Myocyte (in vitro differentiated cells): ENCODE data around the gene BLTP3B. TPM values are rescaled to one million over a fixed set of nuclear protein-coding genes. Genes with fewer than 3 reads are reported as not detected.
"Not testable (repeated sequence)": the region's sequence is repeated elsewhere in the genome, so short reads cannot be mapped to it uniquely, and the experiment has no call there.

Experiments used
- DNase-seq: peaks from one replicate; pipeline ENCODE4 v3.0.0-alpha.2; 2012; ENCODE audit warnings: low read depth
- polyA plus RNA-seq: library from polyadenylated mRNA; unstranded; fragments of >200 nt; gene quantifications from one replicate; pipeline ENCODE4 v1.2.1, GENCODE V29; 2012; ENCODE audit warnings: missing spikeins
- total RNA-seq: library from RNA; depleted of rRNA; stranded (reverse); fragments of >200 nt; gene quantifications from 2 replicates; pipeline ENCODE4 v1.2.3, GENCODE V29; 2014

Gene BLTP3B, protein sequence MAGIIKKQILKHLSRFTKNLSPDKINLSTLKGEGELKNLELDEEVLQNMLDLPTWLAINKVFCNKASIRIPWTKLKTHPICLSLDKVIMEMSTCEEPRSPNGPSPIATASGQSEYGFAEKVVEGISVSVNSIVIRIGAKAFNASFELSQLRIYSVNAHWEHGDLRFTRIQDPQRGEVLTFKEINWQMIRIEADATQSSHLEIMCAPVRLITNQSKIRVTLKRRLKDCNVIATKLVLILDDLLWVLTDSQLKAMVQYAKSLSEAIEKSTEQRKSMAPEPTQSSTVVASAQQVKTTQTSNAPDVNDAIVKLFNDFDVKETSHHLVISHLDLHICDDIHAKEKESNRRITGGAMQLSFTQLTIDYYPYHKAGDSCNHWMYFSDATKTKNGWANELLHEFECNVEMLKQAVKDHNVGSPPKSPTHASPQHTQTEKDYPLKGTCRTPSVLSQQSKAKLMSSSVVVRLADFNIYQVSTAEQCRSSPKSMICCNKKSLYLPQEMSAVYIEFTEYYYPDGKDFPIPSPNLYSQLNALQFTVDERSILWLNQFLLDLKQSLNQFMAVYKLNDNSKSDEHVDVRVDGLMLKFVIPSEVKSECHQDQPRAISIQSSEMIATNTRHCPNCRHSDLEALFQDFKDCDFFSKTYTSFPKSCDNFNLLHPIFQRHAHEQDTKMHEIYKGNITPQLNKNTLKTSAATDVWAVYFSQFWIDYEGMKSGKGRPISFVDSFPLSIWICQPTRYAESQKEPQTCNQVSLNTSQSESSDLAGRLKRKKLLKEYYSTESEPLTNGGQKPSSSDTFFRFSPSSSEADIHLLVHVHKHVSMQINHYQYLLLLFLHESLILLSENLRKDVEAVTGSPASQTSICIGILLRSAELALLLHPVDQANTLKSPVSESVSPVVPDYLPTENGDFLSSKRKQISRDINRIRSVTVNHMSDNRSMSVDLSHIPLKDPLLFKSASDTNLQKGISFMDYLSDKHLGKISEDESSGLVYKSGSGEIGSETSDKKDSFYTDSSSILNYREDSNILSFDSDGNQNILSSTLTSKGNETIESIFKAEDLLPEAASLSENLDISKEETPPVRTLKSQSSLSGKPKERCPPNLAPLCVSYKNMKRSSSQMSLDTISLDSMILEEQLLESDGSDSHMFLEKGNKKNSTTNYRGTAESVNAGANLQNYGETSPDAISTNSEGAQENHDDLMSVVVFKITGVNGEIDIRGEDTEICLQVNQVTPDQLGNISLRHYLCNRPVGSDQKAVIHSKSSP (N-terminal part only)
- total RNA-seq: 38.5 and 43.2 TPM in 2 replicates
- polyA plus RNA-seq: 7.3 TPM

DNA sequence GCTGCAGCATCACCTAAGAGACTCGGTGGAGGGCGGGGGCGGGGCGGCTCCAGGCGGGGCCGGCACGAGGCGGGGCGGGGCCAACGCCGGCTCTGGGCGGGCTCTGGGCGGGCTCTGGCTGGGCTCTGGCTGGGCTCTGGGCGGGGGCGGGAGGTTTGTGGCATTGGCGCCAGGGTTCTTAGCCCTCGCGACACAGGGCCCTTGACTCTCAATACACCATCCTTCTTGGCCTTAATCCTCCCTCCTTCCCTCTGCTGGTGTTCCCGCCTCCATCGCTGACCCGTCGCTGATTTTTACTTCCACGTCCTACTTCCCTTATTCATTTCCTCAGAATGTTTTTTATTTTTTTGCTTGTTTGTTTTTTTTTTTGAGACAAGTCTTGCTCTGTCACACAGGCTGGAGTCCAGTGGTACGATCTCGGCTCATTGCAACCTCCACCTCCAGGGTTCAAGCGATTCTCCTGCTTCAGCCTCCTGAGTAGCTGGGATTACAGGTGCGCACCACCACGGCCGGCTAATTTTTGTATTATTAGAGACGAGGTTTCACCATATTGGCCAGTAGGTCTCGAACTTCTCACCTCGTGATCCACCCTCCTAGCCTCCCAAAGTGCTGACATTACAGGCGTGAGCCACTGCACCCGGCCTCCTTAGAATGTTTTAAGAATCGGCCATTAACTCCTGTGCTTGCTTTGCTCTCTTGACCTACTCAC, at the start of gene BLTP3B:
Gene BLTP3B (minus strand): TSS at position 24 of the 709 bp plus-strand sequence. CDS start 239 bp downstream, outside the sequence.
- peak; percentile 86 for DNase-seq

DNA sequence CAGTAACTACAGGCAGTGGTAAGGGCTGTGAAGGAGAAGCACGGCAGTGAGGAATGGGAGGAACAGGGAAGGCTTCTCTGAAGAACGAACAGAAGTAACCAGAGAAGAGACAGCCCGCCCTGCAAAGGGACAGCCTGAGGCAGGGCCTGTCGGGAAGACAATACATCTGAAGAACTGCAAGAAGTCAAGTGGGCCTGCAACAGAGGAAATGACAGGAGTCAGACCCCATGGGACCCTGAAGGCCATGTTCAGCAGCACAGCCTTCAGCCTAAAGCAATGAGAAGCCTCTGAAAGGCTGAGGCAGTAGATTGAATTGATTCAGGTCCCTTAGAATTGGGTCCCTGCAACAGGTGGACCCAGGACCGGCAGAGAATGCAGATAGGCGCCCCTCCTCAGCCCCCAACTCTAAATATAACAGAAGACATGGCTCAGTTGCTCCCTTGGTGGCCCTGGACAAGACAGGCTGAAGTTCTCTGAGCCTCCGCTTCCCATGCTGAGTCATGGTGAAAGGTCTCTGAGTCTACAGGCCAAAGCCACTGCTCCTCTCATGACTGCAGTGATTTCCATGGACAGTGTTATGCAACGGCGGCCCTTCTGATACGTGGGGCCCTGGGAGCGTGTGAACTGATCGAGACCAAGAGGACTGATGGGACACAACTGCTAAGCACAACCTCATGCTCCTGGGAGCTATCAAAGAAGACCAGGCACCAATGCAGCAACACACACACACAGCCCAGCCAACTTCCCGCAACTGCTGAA, 47.1 kb upstream of the BLTP3B start:
- DNase-seq: no peak

DNA sequence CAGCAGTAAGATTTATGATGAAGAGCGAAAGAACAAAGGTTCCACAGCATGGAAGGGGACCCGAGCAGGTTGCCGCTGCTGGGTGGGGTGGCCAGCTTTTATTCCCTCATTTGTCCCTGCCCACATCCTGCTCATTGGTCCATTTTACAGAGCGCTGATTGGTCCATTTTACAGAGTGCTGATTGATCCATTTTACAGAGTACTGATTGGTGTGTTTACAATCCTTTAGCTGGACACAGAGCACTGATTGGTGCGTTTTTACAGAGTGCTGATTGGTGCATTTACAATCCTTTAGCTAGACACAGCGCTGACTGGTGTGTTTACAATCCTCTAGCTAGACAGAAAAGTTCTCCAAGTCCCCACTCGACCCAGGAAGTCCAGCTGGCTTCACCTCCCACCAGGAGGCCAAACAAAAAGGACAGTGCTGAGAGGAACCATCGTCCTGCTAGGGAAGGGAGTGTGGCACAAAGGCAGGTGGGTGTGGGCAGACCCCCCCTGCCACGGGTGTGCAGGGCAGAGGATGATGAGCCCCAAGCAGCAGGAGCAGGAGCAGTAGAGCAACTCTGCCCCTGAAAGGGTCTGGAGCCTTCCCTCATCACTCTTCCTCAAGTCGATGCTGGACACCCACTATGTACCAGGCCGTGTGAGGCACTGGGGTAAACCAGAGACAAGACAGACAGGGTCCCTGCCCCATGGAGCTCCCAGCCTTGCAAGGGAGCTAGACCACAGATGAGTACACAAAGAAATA, 46.4 kb upstream of the BLTP3B start:
- DNase-seq: not testable (repeated sequence)

DNA sequence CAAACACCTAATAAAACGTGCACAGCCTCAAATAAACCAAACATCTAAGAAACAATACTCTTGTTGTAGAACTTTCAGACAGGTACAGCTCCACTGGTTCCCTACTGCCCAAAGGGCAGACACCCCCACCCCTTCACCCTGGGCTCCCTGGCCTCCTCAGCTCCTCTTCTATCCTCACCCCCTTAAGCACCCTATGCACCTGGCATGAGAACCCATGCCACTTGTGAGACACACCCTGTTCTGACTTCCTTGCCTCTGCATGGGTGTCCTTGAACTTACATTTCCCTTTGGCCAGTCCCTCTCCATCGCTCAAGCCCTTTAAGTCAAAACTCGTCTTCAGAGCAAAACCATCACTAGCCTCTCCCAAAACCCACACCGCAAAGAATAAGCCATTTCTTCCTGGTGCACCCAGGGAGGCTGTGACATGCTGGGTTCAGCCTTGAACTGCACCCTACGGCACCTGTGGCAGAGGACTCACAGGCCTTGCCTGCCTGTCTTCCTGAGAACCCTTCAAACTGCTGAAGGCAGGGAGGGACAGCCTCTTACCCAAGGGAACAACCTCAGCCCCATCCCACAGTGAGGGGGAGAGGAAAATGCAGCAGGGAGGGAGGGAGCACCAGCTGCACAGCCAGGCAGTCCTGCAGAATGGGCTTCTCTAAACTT, 45.3 kb upstream of the BLTP3B start:
- DNase-seq: no peak

DNA sequence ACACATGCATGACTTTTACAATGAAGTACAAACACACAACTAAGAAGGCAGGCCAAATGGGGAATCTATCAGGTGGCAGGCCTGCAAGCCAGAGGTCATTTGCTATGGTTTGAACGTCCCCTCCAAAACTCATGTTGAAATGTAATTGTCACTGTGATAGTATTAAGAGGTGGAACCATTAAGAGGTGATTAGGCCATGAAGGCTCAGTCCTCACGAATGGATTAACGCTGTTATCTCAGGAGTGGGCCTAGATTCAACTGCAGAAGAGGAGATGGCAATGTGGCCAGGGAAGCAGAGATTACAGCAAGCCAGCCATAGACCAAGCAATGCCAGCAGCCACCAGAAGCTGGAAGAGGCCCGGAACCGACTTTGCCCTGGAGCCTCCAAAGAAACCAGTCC, 44.4 kb upstream of the BLTP3B start:
- no peak for DNase-seq

DNA sequence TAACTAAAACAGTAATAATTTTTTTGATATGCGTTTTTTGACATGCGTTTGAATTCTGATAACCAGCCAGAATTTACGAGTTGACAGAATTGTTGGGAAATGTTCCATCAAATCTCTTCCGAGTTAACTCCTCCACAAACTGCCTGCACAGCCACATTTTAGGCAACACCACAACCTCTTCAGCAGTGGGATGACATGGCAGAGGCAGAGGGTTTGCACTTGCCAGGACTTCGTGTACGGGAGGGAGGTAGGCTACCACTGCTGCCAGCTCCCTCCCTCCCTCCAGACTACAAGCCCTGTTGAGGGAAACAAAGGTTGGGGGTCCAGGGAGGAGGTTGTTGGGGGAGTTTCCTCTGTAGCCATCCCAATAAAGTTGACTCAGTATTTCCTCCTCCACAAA, 43.4 kb upstream of the BLTP3B start:
- no peak for DNase-seq

DNA sequence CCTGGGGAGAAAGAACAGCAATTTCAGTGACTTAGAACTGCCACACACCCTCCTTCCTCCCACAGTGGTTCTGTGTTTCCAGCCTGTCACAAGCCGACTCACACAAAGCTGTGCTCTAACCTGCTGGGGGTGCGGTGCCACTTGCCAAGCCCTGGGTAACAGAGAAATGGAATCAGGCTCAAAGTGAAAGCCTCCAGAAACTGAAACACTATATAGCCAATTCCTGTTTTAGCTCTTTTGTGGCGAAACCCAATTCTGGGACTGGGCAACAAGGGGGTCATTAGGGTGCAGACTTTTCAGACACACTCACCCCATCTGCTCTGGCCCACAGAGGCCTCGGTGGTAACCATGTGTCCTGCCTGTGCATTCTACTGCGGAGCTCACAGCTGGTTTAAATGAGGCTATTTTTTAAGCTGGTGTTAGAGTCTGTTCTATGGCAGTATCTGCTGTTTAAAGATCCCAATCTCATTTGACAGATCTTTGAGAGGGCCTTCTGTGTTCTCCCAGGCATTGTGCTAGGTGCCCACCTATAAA, 42.8 kb upstream of the BLTP3B start:
- peak; percentile 18 for DNase-seq

DNA sequence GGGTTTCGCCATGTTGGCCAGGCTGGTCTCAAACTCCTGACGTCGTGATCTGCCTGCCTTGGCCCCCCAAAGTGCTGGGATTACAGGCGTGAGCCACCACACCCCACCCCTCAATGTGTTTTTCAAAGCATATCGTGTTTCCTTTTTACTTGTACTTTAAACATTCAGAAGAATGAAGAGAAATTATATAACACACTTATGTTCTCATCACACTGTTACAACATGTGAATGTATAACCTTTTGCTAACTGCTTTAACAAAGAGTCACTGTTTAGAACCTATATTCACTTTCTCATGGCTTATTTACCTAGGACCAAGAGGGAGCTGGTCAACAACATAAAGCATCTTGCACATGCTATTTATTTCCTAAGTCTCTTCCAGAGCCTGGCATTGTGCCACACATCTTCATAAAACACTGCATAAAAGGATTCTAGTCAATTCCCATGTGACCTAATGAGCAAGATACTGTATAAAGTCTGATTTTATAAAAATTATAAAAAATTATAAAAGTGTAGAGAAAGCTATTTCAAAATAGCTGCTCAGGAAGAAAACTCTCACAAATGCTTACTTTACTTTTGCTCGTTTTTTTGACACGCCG, 42.0 kb upstream of the BLTP3B start:
- peak; percentile 8 for DNase-seq

DNA sequence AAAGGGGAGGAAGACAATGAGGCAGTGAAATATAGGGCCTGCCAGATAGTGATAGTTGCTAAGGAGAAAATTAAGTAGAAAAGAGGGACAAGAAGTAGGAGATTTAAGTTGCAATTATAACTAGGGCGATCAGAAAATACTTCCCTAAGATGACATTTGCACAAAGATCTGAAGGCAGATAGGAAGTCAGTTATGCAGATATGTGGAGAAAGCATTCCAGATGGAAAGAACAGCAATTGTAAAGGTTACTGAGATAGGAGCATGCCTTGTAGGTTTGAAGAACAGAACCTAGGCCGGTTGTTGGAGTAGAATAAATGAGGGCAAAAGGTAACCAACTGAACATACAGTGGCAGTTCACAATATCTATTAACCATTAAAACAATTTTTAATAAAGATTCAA, 36.6 kb upstream of the BLTP3B start:
- no peak for DNase-seq

DNA sequence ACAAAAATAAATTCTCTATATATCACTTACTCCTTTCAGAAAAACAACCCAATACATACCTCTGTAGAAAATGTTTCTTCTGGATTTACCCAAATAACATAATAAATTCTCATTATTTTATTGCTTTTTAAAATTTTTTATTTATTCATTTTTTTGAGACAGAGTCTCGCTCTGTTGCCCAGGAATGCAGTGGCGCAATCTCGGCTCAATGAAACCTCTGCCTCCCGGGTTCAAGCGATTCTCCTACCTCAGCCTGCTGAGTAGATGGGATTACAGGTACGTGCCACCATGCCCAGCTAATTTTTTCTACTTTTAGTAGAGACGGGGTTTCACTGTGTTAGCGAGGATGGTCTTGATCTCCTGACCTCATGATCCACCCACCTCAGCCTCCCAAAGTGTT, 33.8 kb upstream of the BLTP3B start:
- DNase-seq: not testable (repeated sequence)

DNA sequence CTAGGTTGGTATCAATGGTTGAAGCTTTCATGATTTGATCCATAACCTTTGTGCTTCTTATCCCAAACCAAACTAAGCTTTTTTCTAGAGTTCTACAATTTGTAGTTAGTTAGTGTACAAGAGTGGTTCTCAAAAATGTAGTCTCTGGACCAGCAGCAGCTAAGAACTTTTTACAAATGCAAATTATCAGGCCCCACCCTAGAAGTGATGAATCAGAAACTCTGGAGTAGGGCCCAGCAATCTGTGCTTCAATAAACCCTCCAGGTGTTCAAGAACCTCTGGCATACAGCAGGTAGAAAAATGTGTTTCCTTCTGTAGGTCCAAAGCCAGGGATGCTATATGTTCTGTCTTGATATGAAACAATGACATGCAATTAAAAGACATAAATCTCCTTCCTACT, 31.8 kb upstream of the BLTP3B start:
- DNase-seq: no peak

DNA sequence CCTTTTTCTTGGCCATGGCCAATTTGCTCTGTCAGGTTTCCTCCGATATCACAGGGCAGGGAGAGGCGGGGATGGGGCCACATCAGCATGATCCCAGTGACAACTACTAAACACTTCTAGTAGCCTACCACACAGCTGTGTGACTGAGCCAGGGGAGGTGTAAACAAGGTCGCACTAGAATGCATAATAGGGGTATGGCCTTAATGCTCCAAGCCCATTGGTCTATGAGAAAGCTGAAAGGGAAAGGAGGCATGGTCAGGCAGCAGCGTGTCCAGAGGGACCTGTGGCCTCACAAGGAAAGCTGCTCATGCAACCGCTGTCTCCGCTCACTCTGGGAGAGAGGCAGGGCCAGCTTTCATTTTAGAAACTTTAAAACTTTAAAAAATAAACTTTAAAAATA, 30.4 kb upstream of the BLTP3B start:
- DNase-seq: no peak

DNA sequence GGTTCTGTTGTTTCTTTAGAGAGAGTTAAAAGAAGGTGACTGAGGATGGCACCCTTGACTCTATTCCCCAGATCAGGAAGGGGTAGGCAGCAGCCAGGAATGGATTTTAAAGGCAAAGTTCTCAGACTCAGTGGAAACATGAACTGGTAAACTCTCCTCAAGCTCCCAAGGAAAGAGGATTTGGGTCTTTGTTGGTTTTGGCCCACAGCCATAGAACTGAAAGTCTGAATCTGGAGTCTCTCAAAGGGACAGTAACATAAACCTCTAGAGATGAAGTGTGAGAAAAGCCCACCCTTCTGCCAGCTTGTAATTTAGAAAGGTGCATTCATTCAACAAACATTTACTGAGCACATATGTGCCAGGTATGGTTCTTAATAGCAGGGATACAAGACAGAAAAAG, 28.6 kb upstream of the BLTP3B start:
- peak; percentile 24 for DNase-seq

DNA sequence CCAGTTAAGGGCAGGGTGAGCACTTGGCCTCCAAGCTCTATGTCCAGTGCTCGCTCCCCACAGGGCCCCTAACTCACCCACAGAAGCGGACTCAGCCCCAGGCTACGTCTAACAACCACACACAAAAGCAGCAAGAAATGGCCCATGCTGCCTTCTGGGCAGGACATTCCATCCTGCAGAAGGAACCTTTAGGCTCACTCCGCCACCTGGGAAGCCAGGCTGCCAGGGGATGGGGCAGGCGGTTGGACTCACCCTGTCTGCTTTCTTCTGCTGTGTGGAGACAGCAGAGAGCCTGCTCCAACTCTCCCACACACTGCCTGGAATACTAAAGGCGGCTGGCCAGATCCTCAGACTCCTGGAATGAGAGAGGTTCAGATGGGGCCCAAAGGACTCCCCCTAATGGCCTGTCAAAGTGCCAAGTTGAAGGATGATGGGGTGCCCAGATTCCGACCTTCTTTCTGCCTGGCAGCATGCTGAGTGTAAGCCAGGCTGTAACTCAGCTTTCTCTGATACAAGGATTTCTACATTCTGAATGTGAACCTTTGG, 27.7 kb upstream of the BLTP3B start:
- peak; percentile 7 for DNase-seq

DNA sequence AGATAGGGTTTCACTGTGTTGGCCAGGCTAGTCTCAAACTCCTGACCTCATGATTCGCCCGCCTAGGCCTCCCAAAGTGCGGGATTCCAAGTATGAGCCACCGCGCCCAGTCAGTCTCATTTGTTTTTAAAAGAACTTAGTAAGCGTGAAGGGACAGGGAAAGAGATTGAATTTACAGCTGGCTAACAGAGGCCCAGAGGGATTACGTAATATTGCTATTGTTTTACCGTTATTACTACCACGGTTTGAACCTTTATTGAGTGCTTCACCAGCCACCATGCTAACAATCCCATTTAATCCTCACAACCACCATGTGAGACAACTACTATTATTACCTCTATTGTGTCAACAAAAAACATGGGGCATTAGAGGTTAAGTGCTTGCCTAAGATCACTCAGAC, 26.7 kb upstream of the BLTP3B start:
- DNase-seq: peak; percentile 4

DNA sequence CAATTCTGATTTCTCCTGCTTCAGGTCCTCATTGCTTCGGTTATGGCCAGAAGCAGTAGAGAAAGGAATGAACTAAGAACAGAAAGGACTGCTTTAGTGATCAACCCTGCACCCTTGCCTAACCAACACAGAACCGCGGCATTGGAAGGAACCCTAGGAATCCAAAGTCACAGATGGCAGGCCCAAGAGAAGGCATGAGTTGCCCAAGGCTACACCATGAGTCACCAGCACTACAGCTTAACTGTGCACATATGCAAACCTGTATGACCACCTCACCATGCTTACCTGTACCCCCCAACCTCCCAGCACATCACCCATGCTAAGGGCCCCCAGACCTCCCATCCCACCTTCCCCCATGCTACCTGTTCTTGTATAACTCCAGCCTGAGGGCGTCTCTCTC, 25.9 kb upstream of the BLTP3B start:
- peak; percentile 9 for DNase-seq

DNA sequence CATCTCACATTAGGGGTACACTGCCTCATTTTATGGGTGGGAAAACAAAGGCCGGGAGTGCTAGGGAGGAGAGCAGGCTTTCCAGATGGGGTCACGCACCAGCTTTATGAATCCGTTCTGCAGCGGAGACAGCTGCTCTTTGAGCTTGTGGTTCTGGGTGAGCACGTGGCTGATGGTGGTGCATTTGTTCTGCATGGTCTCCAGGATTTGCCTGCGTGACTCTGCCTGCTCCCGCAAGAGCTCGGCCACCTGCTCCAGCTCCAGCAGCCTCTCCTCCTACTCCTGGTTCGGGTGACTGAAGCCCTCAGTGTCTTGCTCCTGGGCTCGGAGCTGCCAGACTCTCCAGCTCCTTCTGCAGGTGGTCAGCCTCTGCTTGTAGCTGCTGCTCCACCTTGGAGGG, 23.6 kb upstream of the BLTP3B start:
- peak; percentile 81 for DNase-seq

DNA sequence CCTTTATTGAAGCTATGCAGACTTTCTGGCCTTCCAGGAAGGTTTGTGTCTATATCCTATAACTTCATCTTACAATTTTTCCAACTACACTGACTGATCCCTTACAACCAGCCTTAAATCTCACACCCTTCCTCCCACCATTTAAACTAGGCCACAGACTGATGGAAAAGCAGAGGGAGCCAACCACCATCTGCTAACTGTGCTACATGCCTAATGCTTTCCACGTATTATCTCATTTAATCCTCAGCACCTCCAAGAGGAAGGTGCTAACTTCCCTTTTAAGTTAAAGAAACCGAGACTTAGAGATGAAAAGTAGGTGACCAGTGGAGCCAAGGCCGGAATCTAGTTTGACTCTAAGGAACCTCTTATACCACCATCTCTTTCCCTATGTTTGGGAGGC, 22.7 kb upstream of the BLTP3B start:
- no peak for DNase-seq
